Suprapubic skin (tissue), 4 donors: ENCODE results near the gene KRT10. TPM values are rescaled to one million over a fixed set of nuclear protein-coding genes. Genes with fewer than 3 reads are reported as not detected.

Experiments used
- DNase-seq, 2 donors: peaks; one replicate each; pipeline ENCODE4 v3.0.0-alpha.2; 2019; ENCODE audit warnings: low spot score in 2 of 2
- H3K27ac ChIP-seq: fragments of 200-600 bp; sonication (generic); one replicate; pipeline ENCODE4 v1.5.1; 2019
- H3K27me3 ChIP-seq: fragments of 200-600 bp; sonication (generic); one replicate; pipeline ENCODE4 v1.5.1; 2019
- H3K36me3 ChIP-seq: fragments of 200-600 bp; sonication (generic); one replicate; pipeline ENCODE4 v1.5.1; 2019
- H3K4me1 ChIP-seq: fragments of 200-600 bp; sonication (generic); one replicate; pipeline ENCODE4 v1.5.1; 2019
- H3K4me3 ChIP-seq: fragments of 200-600 bp; sonication (generic); one replicate; pipeline ENCODE4 v1.5.1; 2019; ENCODE audit warnings: mild to moderate bottlenecking
- H3K9me3 ChIP-seq: fragments of 200-600 bp; sonication (generic); one replicate; pipeline ENCODE4 v1.5.1; 2019
- EP300 ChIP-seq: sonication (generic); formaldehyde crosslinking; IDR thresholded peaks from one replicate; pipeline ENCODE4 v1.6.1; 2017; ENCODE audit warnings: antibody characterized with exemption
- POLR2A ChIP-seq, 2 donors: fragments of 450-650 bp; IDR thresholded peaks; one replicate each; pipeline ENCODE4 v1.6.1; 2017; ENCODE audit warnings: antibody characterized with exemption in 2 of 2, mild to moderate bottlenecking in 2 of 2, moderate library complexity in 2 of 2
- POLR2AphosphoS5 ChIP-seq, 3 donors: sonication (generic); formaldehyde crosslinking; IDR thresholded peaks; one replicate each; pipeline ENCODE4 v1.6.1; 2017; ENCODE audit warnings: antibody characterized with exemption in 3 of 3
- WGBS: methylation state at CpG from one replicate; pipeline ENCODE4 v1.1.5; 2018; 5-methylcytosine and 5-hydroxymethylcytosine counted together
- total RNA-seq, 4 donors: library from RNA; depleted of rRNA; stranded (reverse); fragments of >200 nt; gene quantifications; one replicate each; pipeline ENCODE4 v1.1.0, GENCODE V29; 2016
- TF ChIP-seq, protein P1 (sequence below), 2 donors: fragments of 200-600 bp in 1 of 2; fragments of 450-650 bp in 1 of 2; sonication (generic) in 1 of 2; IDR thresholded peaks; one replicate each; pipeline ENCODE4 v1.5.1; 2016 to 2019; ENCODE audit warnings: antibody characterized with exemption in 2 of 2, mild to moderate bottlenecking in 1 of 2, moderate library complexity in 1 of 2

KRT10 gene
- total RNA-seq, 4 donors from 2014 or later, result 3,788 to 5,963 (median 5,237) TPM

DNA sequence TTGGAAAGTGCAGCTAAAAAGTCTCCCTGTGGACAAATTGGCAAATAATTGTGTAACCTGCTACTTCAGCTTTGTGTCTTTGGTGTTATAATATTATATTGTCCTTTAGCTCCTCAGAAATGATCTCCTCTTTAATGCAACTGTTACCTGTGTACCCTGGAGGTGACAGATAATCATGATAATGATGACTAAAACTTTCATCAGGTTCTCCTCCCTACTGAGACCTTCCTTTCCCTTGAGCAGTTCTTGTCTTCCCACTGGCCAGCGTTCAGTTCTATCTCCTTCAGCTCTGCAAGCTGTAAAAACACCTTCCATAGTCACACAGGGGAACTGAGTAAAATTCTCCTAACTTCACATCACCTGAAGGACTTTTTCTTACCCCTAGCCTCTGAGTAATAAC is 29.9 kb upstream of the KRT10 start:
- Histone ChIP-seq H3K36me3 (no peaks in the 10 kb centered on the region), H3K27ac (peak overlapping the region; percentile 50), H3K27me3 (peaks cover 7% of the 10 kb centered on the region), H3K9me3 (no peaks in the 10 kb centered on the region), H3K4me1 (peaks cover 38% of the 10 kb centered on the region), H3K4me3 (no peak overlapping the region)
- no peak for TF ChIP-seq POLR2AphosphoS5 (IDR thresholded peaks at IDR 0.05)
- DNase-seq, result no peak
- WGBS, result 48% methylated on average over 1 of the region's 1 CpG

DNA sequence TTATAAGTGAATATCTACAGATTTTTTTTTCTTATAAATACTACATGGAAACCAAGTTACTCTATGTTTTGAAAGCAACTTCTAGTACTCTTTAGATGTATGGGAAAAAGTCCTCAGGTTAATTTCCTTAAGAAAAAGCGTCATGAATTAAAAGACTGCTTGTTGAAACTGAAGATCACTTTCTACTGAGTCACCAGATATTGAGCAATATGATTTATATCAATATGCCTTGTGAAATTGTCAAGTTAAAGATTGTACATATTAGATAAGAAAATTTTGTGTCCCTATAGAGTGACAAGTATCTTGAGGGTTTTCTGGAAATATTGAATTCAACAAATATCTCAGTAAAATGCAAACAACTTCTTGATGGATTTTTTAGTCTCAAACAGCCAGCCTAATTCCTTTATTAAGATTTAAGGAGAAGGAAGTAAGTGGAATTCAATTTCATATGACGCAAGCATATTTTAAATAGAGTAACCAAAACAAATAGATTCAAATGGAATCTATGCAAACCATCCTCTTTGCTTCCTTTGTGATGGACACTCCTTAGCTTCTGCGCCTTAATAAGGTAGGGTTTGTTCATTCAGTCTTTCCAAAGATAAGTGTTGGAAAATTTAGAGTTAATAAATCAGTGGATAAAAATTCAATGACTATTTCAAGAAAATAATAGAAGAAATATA is 28.0 kb upstream of the KRT10 start:
- no peak overlapping the region for H3K4me3 ChIP-seq
- peaks cover 30% of the 10 kb centered on the region for H3K4me1 ChIP-seq
- peaks cover 7% of the 10 kb centered on the region for H3K27me3 ChIP-seq
- no peaks in the 10 kb centered on the region for H3K36me3 ChIP-seq
- peak overlapping the region; percentile 72 for H3K27ac ChIP-seq
- no peak for DNase-seq
- WGBS, result 63% methylated on average over 3 of the region's 3 CpGs
- no peaks in the 10 kb centered on the region for H3K9me3 ChIP-seq
- TF ChIP-seq EP300 (no peak), POLR2AphosphoS5 (IDR thresholded peaks at IDR 0.05) (no peak), POLR2A (IDR thresholded peaks at IDR 0.05) (no peak)
- TF ChIP-seq, protein P1, sequence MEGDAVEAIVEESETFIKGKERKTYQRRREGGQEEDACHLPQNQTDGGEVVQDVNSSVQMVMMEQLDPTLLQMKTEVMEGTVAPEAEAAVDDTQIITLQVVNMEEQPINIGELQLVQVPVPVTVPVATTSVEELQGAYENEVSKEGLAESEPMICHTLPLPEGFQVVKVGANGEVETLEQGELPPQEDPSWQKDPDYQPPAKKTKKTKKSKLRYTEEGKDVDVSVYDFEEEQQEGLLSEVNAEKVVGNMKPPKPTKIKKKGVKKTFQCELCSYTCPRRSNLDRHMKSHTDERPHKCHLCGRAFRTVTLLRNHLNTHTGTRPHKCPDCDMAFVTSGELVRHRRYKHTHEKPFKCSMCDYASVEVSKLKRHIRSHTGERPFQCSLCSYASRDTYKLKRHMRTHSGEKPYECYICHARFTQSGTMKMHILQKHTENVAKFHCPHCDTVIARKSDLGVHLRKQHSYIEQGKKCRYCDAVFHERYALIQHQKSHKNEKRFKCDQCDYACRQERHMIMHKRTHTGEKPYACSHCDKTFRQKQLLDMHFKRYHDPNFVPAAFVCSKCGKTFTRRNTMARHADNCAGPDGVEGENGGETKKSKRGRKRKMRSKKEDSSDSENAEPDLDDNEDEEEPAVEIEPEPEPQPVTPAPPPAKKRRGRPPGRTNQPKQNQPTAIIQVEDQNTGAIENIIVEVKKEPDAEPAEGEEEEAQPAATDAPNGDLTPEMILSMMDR (IDR thresholded peaks at IDR 0.05), result no peak

DNA sequence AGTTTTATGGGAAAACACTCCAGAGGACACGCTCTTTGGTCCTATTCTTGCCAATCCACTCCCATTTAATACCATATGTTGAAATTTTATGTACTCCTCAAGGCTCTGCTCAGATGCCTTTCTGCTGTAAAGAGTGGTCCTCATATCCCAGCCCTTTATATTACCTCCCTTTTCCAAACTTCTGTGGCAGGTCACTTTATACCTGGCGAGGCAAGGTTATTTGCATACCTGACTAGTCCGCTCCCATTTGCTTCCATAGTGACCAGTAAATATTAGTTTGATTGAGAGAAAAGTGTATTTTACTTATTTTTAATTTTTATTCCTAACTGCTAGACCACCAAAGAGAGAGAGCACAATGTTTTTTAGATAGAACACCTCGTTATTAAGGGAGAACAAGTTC is 27.3 kb upstream of the KRT10 start:
- Histone ChIP-seq H3K4me1 (peaks cover 23% of the 10 kb centered on the region), H3K27me3 (peaks cover 7% of the 10 kb centered on the region), H3K27ac (peak overlapping the region; percentile 72), H3K36me3 (no peaks in the 10 kb centered on the region), H3K9me3 (no peaks in the 10 kb centered on the region), H3K4me3 (no peak overlapping the region)
- no peak for DNase-seq
- WGBS, result 70% methylated on average over 4 of the region's 4 CpGs
- TF ChIP-seq POLR2A (IDR thresholded peaks at IDR 0.05) (no peak), POLR2AphosphoS5 (IDR thresholded peaks at IDR 0.05) (no peak), EP300 (no peak)
- TF ChIP-seq, protein P1 (IDR thresholded peaks at IDR 0.05), result no peak

DNA sequence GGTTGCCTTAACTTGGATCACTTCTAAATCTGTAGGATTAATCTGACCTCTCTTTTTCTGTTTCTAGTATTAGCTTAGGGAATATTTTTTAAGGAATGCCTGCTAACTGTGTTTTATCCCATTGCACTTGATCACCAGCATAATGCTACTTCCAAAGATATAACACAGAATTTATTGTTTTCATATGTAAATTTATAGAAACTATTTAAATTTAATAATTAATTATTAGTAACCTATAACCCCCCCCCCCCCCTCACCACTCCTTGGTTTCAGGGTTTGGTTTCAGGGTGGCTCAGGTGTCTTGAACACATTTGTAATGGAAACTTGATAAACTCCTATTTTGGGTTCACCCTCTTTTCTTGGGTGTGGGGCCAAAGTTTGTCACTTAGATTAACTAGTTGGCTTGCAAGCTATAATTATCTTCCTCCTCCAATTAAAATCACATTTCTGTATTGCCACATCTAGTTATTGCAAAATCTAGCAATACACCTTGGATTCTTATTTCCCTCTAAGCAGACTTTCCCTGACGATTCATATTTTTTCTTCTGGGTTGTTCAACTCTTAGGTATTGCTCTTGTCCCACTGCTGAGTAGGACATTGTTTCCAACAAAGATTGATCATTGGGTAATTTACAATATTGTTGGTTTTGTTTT is 26.3 kb upstream of the KRT10 start:
- Histone ChIP-seq H3K4me3 (no peak overlapping the region), H3K9me3 (no peaks in the 10 kb centered on the region), H3K27ac (peak overlapping the region; percentile 72), H3K27me3 (peaks cover 7% of the 10 kb centered on the region), H3K36me3 (no peaks in the 10 kb centered on the region), H3K4me1 (peaks cover 12% of the 10 kb centered on the region)
- no peak for DNase-seq
- TF ChIP-seq, protein P1 (IDR thresholded peaks at IDR 0.05), result no peak
- TF ChIP-seq EP300 (no peak), POLR2A (IDR thresholded peaks at IDR 0.05) (no peak), POLR2AphosphoS5 (IDR thresholded peaks at IDR 0.05) (no peak)
- WGBS, result 59% methylated on average over 1 of the region's 1 CpG

DNA sequence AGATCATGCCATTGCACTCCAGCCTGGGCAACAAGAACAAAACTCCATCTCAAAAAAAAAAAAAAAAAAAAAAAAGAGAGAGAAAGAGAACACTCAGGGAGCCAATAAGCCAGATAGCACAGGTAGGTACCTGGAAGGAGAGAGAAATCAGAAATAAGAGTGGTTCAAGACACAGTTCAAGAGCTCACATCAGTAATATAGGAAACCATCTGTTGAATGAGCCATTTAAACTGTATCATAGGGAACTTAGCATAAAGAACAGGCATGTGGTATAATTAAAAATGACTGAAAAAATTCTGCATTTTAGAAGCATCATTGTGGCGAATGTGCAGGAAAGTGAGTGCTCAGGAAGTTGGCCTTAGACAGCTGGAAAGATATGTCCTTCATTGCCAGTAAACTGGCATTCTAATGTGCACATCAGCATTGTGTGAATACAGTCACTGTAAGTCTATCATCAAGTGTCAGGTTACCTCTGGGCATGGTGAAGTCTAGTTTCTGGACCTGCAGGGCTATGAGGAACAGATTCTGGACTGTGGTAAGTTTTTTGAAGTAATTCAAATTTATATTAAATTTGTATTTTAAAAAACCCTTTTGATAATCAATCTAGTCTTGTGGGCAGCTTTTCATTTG is 24.2 kb upstream of the KRT10 start:
- Histone ChIP-seq H3K27ac (no peak overlapping the region), H3K27me3 (peaks cover 7% of the 10 kb centered on the region), H3K36me3 (no peaks in the 10 kb centered on the region), H3K4me1 (peaks cover 4% of the 10 kb centered on the region), H3K9me3 (no peaks in the 10 kb centered on the region), H3K4me3 (no peak overlapping the region)
- WGBS, result 82% methylated on average over 1 of the region's 1 CpG
- TF ChIP-seq, protein P1 (IDR thresholded peaks at IDR 0.05), result no peak
- no peak for TF ChIP-seq POLR2AphosphoS5 (IDR thresholded peaks at IDR 0.05)
- no peak for TF ChIP-seq EP300
- TF ChIP-seq POLR2A (IDR thresholded peaks at IDR 0.05), result no peak
- DNase-seq, result no peak
